GM21390 (cell line): ENCODE data around the gene MAJIN.

Experiments
- ATAC-seq: cut with Tn5 transposase; IDR thresholded peaks from one replicate; pipeline ENCODE4 v1.9.1; 2021; ENCODE audit not compliant: unreplicated experiment

MAJIN gene

DNA sequence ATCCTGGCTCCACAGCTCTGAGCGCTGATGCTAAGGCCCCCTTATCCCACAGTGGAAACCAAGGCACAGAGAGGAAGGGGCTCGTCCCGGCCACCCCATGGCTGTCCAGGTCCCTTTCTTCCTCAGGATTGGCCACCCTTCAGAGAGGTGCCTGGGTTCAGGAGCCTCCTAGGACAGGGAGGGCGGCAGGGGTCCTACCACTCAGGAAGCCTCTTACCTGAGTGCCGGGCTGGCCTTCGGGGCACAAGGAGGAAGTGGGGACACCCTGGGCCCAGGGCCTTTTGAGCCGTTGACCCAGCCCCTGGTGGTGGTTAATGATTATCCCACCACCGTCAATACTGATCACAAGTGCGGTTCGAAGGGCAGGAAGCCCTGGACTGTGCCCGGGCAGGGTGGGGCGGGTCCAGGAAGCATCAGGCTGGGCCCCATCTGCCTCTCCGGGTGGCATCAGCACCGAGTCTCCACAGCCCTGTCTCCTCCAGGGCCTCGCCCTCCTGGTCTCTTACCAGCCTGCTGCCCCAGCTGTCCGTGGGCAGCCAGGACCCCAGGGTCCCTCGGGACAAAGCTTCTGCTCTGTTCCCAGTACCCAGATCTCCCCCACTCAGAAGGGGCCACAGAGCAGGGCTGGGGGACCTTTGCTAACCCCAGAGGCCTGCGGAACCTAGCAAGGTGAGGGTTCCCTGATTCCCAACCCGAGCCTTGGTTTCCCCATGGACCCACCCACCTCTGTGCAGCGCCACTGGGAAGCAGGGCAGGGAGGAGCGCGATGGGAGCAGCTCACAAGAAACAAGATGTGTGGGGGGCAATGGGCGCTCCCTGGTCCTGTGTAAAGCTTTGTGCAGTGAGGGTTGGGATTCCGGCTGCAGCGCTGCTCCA is 78.5 kb downstream of the MAJIN start:
- ATAC-seq: no peak

DNA sequence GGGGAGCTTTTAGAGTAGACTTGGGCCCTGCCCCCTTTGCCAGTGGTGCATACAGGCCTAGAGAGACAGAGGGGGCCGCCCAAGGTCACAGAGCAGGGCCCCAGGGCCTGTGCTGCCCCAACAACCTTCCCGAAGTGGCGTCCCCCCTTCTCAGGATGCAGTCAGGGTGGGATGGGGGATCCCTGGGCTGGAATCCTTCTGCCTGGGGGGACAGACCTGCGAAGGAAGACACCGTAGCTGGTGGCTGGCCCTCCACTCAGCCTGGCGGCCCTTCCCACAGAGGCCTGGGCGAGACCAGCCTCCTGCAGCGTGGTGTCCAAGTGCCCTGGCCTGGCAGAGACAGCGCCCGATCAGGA is 79.1 kb downstream of the MAJIN start:
- ATAC-seq: no peak

DNA sequence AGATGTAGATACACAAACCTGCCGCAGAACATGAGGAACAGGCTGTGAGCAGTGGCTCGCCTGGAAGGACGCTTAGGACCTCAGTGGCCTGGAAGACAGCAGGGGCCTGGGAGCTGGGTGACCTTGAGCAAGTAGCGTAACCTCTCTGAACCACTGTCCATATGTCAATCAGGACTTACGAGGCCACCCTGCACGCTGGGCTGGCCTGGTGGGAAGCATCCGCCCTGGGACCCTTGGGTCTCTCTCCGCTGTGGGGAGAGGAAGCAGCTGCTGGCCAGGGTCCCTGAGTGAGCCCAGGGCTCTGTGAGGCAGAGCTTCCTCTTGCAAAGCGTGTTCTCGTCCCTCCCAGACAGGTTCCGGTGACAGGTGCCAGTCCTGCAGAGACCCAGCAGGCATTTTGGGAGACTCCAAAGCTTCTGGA is 79.5 kb downstream of the MAJIN start:
- ATAC-seq: no peak

DNA sequence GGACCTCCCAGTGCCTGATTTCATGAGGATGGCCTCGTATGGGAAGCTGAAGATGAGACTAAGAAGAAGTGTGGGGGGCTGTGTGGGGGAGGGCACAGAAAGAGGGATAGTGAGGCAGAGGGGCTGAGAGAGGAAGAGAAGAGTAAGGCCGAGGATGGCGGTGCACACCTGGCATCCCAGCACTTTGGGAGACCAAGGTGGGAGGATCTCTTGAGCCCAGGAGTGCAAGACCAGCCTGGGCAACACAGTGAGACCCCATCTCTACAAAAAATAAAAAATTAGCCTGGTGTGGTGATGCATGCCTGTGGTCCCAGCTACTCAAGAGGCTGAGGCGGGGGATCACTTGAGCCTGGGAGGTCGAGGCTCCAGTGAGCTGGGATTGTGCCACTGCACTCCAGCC is 80.0 kb downstream of the MAJIN start:
- ATAC-seq: no peak

DNA sequence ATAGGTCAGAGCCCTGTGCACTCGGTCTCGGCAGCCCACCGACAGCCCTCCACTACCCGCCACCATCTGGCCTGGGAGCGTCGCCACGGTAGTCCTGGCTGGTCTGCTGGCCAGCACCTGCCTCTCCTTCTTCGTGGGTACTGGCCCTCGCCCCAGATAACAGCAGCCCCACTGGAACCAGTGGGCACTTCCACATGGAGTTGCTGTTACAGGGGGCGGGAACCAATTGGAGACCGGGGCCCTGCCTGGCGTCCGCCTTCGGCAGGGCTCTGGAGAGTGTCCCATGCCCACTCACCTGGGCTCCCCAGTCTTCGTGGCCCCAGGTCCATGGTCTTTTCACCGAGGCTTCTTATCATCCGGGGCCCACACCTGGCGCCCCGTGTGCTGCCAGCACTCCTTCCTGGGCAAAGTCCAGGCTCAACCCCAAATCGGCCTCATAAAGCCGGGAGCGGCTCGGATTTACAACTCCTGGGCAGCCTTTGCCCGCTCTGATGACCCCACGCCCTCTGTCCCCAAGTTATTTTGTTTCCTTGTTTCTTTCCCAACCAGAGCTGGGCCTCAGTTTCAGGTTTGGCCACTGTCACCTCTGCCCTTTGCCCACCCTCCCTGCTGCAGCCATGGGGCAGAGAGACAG is 80.6 kb downstream of the MAJIN start:
- ATAC-seq: no peak

DNA sequence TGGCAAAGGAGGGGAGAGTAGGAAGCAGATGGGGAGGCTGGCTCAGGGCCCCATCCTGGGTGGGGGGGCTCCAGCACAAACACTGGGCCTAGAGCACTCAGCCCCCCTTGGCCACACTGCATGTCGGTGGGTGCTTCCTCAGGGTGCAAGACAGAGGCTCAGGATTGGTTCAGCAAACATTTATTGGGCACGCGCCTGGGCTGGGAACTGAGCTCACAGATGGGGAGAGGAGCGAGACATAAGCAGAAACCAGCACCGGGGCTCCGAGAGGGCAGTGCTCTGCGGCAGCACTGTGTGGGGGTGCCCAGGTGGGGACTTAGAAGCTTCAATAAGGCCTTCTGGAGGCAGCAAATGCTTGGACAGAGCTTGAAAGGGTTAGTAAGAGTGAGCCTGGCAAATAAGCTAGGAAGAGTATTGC is 81.4 kb downstream of the MAJIN start:
- no peak for ATAC-seq

DNA sequence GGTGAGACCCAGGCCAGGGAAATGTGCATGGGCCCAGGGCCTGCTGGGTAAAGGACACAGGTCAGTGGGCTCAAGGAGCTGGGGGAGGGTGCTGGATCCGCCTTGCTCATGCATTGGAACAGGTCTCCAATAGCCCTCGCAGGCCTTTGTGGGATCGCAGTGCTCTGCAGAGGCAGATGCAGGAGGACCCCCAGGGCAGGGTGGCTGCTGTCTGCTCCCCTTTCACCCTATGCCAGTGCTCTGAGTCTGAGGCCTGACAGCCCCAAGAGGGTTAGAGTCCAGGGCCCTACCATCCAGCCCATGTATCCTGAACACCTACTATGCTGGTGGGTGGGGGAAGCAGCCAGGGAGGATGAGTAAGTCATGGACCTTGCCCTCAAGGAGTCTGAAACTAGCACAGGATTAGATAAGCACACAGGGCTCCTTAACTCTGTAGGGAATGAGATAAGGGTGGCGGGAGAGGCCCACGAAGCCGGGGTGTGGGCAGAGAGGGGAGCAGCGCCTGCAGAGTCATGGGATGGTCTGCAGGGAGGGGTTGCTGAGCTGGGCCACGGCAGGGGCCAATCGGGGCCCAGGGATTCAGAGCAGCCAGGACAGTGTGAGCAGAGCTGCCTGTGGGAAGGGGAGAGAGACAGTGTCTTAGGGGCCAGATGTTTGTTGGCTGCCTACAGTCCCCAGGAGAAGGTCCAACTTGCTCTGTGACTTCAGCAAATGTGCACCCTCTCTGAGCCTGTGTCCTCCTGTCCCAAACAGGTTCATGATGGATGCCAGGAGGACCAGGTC is 83.0 kb downstream of the MAJIN start:
- no peak for ATAC-seq

DNA sequence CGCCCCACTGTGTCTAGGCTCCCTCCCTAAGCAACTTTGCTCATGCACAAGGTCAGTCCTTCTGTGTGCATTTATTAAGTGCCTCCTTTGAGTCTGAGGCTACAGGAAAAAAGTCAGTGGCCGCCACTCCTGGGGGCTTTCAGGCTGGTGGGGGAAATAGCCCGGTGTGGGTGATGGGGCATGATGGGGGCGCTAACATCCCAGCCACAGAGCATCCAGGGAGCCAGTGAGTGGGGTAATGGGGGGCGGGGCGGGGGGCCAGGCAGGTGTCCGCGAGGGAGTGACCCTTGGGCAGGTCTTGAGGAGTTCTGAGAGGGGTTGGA is 83.5 kb downstream of the MAJIN start:
- ATAC-seq: no peak
